ENCODE measurements around the gene CCDC102B. TPM values are rescaled to one million over a fixed set of nuclear protein-coding genes. Genes with fewer than 3 reads are reported as not detected.
"Not testable (repeated sequence)": the region's sequence is repeated elsewhere in the genome, so short reads cannot be mapped to it uniquely, and the experiment has no call there.

Gene CCDC102B
- total and polyA plus RNA-seq, 12 donors: 2.7 to 16.7 (median 8.6) TPM

- intact Hi-C loops (cut with DNase I): no loop called here
- 63 to 75% (median 67%) methylated on average over 3 of the region's 3 CpGs for WGBS, 4 donors
- Histone ChIP-seq H3K9me3 (replicated peaks in 1 of 3) (peaks cover 0 to 9% (median 0%) of the 10 kb centered on the region in 3 donors), H3K36me3 (replicated peaks in 1 of 2) (no peaks in the 10 kb centered on the region), H3K4me3 (no peak overlapping the region), H3K27me3 (no peaks in the 10 kb centered on the region), H3K4me1 (replicated peaks in 1 of 2) (no peaks in the 10 kb centered on the region), H3K27ac (no peak overlapping the region)
- DNase-seq: no peak
- TF ChIP-seq CTCF (IDR thresholded peaks at IDR 0.05) (no peak), POLR2A (IDR thresholded peaks at IDR 0.05) (no peak)
Measured at GRCh38 chr18:68865503-68865902, 67.6 kb downstream of the CCDC102B start.

GRCh38 chr18:68873003-68873402 lies 75.1 kb downstream of the CCDC102B start:
- Histone ChIP-seq H3K9me3 (replicated peaks in 1 of 3) (no peaks in the 10 kb centered on the region), H3K27me3 (no peaks in the 10 kb centered on the region), H3K36me3 (replicated peaks in 1 of 2) (no peaks in the 10 kb centered on the region), H3K4me3 (no peak overlapping the region), H3K4me1 (replicated peaks in 1 of 2) (no peaks in the 10 kb centered on the region), H3K27ac (no peak overlapping the region)
- 64 to 85% (median 75%) methylated on average over 4 of the region's 4 CpGs for WGBS, 4 donors
- intact Hi-C loops (cut with DNase I): no loop called here
- no peak for DNase-seq
- TF ChIP-seq CTCF (IDR thresholded peaks at IDR 0.05): no peak
- TF ChIP-seq POLR2A (IDR thresholded peaks at IDR 0.05): no peak

- no peak for TF ChIP-seq CTCF (IDR thresholded peaks at IDR 0.05)
- H3K9me3 ChIP-seq (replicated peaks in 1 of 3): no peaks in the 10 kb centered on the region
- H3K4me1 ChIP-seq (replicated peaks in 1 of 2): no peaks in the 10 kb centered on the region
- no peak overlapping the region for H3K27ac ChIP-seq
- no peaks in the 10 kb centered on the region for H3K27me3 ChIP-seq
- intact Hi-C loops (cut with DNase I): no loop called here
- no peak overlapping the region for H3K4me3 ChIP-seq
- no peaks in the 10 kb centered on the region for H3K36me3 ChIP-seq (replicated peaks in 1 of 2)
- DNase-seq: no peak
- 55 to 89% (median 80%) methylated on average over 1 of the region's 1 CpG for WGBS, 4 donors
Measured at GRCh38 chr18:68874361-68874760, 76.5 kb downstream of the CCDC102B start.

DNA sequence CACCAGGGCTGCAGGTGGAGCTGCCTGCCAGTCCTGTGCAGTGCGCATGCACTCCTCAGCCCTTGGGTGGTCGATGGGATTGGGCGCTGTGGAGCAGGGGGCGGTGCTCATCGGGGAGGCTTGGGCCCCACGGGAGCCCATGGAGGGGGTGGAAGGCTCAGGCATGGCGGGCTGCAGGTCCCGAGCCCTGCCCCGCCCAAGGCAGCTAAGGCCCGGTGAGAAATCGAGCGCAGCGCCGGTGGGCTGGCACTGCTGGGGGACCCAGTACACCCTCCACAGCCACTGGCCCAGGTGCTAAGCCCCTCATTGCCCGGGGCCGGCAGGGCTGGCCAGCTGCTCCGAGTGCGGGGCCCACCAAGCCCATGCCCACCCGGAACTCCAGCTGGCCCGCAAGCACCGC lies 82.1 kb downstream of the CCDC102B start:
- H3K4me3 ChIP-seq; intact Hi-C loops (cut with DNase I); H3K9me3 ChIP-seq (replicated peaks in 1 of 3); H3K27ac ChIP-seq; DNase-seq; H3K27me3 ChIP-seq; H3K36me3 ChIP-seq (replicated peaks in 1 of 2); H3K4me1 ChIP-seq (replicated peaks in 1 of 2): not testable (repeated sequence)
- WGBS, 4 donors: 92 to 100% (median 94%) methylated on average over 1 to 21 of the region's 21 CpGs; no CpG with 5 or more reads in 1 of the 4 donors

DNA sequence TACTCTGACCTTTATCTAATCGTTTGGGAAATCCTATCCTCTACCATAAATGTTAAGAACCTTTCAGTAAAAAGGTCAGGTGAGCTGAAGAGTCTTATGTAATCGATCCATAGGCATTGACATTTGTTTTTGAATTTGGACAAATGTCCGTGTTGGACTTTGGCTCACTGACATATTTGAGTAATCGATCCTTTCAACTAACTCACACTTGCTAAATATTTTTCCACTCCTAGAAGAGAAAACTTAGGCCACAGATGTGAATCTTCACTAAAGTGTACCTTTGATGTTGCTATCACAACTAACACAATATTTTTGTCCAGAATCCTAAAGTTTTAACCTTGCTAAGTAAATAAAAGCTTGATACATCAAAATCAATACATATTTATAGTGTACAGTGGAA lies 89.5 kb downstream of the CCDC102B start:
- H3K4me3 ChIP-seq: no peak overlapping the region
- no peaks in the 10 kb centered on the region for H3K27me3 ChIP-seq
- no peak overlapping the region for H3K27ac ChIP-seq
- no peaks in the 10 kb centered on the region for H3K9me3 ChIP-seq (replicated peaks in 1 of 3)
- H3K4me1 ChIP-seq (replicated peaks in 1 of 2): no peaks in the 10 kb centered on the region
- intact Hi-C loops (cut with DNase I): no loop called here
- no peaks in the 10 kb centered on the region for H3K36me3 ChIP-seq (replicated peaks in 1 of 2)
- no peak for DNase-seq
- 65 to 79% (median 73%) methylated on average over 4 of the region's 4 CpGs for WGBS, 4 donors
- TF ChIP-seq CTCF (IDR thresholded peaks at IDR 0.05) (no peak), POLR2A (IDR thresholded peaks at IDR 0.05) (no peak)
